ENCODE results near the gene RUNX1. TPM values are rescaled to one million over a fixed set of nuclear protein-coding genes. Genes with fewer than 3 reads are reported as not detected.

RUNX1 gene
- polyA plus RNA-seq, 3 donors = 6.2 to 49.7 (median 8.7) TPM

DNA sequence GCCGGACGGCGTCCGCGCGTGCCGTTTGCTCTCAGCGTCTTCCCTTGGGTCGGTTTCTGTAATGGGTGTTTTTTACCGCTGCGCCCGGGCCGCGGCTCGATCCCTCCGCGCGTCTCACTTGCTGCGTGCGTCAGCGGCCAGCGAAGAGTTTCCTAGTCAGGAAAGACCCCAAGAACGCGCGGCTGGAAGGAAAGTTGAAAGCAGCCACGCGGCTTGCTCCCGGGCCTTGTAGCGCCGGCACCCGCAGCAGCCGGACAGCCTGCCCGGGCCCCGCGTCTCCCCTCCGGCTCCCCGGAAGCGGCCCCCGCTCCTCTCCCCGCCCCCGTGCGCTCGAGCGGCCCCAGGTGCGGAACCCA, 159.8 kb downstream of the RUNX1 start:
- peaks cover 29 to 41% of the 10 kb centered on the region in 2 donors for H3K4me1 ChIP-seq (ENCODE audit: control insufficient read depth in 1 of 2, insufficient read depth in 2 of 2, low read length in 2 of 2)
- peak overlapping the region; percentile 83 to 98 for H3K27ac ChIP-seq (ENCODE audit: low read depth in 1 of 2, low read length in 2 of 2)
- TF ChIP-seq, protein P1, sequence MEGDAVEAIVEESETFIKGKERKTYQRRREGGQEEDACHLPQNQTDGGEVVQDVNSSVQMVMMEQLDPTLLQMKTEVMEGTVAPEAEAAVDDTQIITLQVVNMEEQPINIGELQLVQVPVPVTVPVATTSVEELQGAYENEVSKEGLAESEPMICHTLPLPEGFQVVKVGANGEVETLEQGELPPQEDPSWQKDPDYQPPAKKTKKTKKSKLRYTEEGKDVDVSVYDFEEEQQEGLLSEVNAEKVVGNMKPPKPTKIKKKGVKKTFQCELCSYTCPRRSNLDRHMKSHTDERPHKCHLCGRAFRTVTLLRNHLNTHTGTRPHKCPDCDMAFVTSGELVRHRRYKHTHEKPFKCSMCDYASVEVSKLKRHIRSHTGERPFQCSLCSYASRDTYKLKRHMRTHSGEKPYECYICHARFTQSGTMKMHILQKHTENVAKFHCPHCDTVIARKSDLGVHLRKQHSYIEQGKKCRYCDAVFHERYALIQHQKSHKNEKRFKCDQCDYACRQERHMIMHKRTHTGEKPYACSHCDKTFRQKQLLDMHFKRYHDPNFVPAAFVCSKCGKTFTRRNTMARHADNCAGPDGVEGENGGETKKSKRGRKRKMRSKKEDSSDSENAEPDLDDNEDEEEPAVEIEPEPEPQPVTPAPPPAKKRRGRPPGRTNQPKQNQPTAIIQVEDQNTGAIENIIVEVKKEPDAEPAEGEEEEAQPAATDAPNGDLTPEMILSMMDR (IDR thresholded peaks at IDR 0.05) = no peak
- peak overlapping the region; percentile 87 to 93 (median 91) for H3K27ac Mint-ChIP-seq
- intact Hi-C loops (cut with micrococcal nuclease) = loop anchor here (2.0 to 5.0 kb wide), 5 partner anchors 82 to 1043 kb away; partner anchors contain the start of gene RUNX1 (in 1 of the 2)
- peaks cover 0 to 2% (median 0%) of the 10 kb centered on the region in 7 donors for H3K9me3 Mint-ChIP-seq
- no peaks in the 10 kb centered on the region for H3K27me3 ChIP-seq (ENCODE audit: control insufficient read depth in 2 of 2, insufficient read depth in 2 of 2, low read length in 2 of 2)
- DNase-seq = peak in 1 of 3 donors; percentile 83
- H3K9me3 ChIP-seq (replicated peaks in 1 of 2; ENCODE audit: control insufficient read depth in 1 of 2, insufficient read depth in 1 of 2, low read length in 2 of 2) = no peaks in the 10 kb centered on the region
- peak overlapping the region; percentile 67 for H2AFZ ChIP-seq (ENCODE audit: insufficient read depth, low read depth, low read length, poor library complexity, severe bottlenecking)
- H3K4me3 ChIP-seq (replicated peaks in 1 of 3; ENCODE audit: low read depth in 2 of 3, low read length in 3 of 3) = peak overlapping the region; percentile 73 to 96 (median 87)
- H3K4me2 ChIP-seq (replicated peaks; ENCODE audit: extremely low read depth, low read length, poor library complexity, severe bottlenecking) = peak overlapping the region; percentile 87
- no peaks in the 10 kb centered on the region for H3K36me3 ChIP-seq (replicated peaks in 1 of 2; ENCODE audit: control insufficient read depth in 1 of 2, insufficient read depth in 2 of 2, low read length in 2 of 2)
- peak overlapping the region; percentile 99 for H3K9ac ChIP-seq (ENCODE audit: insufficient read depth, low read length, poor library complexity, severe bottlenecking)
- peak overlapping the region; percentile 90 to 93 for H3K4me3 Mint-ChIP-seq
- peaks cover 0 to 4% of the 10 kb centered on the region in 2 donors for H3K36me3 Mint-ChIP-seq
- WGBS (ENCODE audit: insufficient coverage) = under 1% methylated on average over 45 of the region's 45 CpGs
- H3K79me2 ChIP-seq (ENCODE audit: insufficient read depth, low read length) = peaks cover 89% of the 10 kb centered on the region
- H3K4me1 Mint-ChIP-seq = peaks cover 31% of the 10 kb centered on the region
- peaks cover 30% of the 10 kb centered on the region for H4K20me1 ChIP-seq (ENCODE audit: insufficient read depth, low read length)
- H3K27me3 Mint-ChIP-seq (ENCODE audit: low read depth in 3 of 3) = no peaks in the 10 kb centered on the region

DNA sequence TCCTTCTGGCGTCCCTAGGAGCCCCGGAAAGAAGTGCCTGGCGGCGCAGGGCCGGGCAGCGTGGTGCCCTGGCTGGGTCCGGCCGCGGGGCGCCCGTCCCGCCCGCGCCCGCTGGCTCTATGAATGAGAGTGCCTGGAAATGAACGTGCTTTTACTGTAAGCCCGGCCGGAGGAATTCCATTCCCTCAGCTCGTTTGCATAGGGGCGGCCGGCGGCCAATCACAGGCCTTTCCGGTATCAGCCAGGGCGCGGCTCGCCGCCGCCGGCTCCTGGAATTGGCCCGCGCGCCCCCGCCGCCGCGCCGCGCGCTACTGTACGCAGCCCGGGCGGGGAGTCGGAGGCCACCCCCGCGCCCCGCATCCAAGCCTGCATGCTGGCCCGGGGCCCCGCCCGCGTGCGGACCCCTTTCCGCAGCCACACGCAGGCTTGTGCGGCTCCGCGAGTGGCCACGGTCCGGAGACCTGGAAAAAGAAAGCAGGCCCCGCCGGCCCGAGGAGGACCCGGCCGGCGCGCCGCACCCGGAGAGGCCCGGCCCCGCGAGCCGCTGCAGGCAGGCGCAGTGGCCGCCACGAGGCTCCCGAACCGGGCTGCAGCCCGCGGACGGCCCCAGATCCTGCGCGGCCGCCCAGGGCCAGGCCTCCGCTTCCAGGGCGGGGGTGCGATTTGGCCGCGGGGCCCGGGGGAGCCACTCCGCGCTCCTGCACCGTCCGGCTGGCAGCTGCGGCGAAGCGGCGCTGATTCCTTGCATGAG, 160.4 kb downstream of the RUNX1 start:
- Histone ChIP-seq H3K27ac (ENCODE audit: low read depth in 1 of 2, low read length in 2 of 2) (peak overlapping the region; percentile 91 to 98), H3K4me2 (replicated peaks; ENCODE audit: extremely low read depth, low read length, poor library complexity, severe bottlenecking) (peak overlapping the region; percentile 87), H3K4me3 (replicated peaks in 1 of 3; ENCODE audit: low read depth in 2 of 3, low read length in 3 of 3) (peak overlapping the region; percentile 73 to 96 (median 87)), H4K20me1 (ENCODE audit: insufficient read depth, low read length) (peaks cover 36% of the 10 kb centered on the region), H3K9ac (ENCODE audit: insufficient read depth, low read length, poor library complexity, severe bottlenecking) (peak overlapping the region; percentile 99), H2AFZ (ENCODE audit: insufficient read depth, low read depth, low read length, poor library complexity, severe bottlenecking) (peak overlapping the region; percentile 67), H3K9me3 (replicated peaks in 1 of 2; ENCODE audit: control insufficient read depth in 1 of 2, insufficient read depth in 1 of 2, low read length in 2 of 2) (no peaks in the 10 kb centered on the region), H3K79me2 (ENCODE audit: insufficient read depth, low read length) (peaks cover 89% of the 10 kb centered on the region), H3K27me3 (ENCODE audit: control insufficient read depth in 2 of 2, insufficient read depth in 2 of 2, low read length in 2 of 2) (no peaks in the 10 kb centered on the region), H3K36me3 (replicated peaks in 1 of 2; ENCODE audit: control insufficient read depth in 1 of 2, insufficient read depth in 2 of 2, low read length in 2 of 2) (no peaks in the 10 kb centered on the region), H3K4me1 (ENCODE audit: control insufficient read depth in 1 of 2, insufficient read depth in 2 of 2, low read length in 2 of 2) (peaks cover 34 to 46% of the 10 kb centered on the region in 2 donors)
- H3K9me3 Mint-ChIP-seq = peaks cover 0 to 2% (median 0%) of the 10 kb centered on the region in 7 donors
- TF ChIP-seq, protein P1 (IDR thresholded peaks at IDR 0.05) = no peak
- WGBS (ENCODE audit: insufficient coverage) = under 1% methylated on average over 96 of the region's 96 CpGs
- peaks cover 30% of the 10 kb centered on the region for H3K4me1 Mint-ChIP-seq
- intact Hi-C loops (cut with micrococcal nuclease) = loop anchor here (1.0 to 5.0 kb wide), 6 partner anchors 81 to 1044 kb away; partner anchors contain the start of gene RUNX1 (in 1 of the 2)
- peak overlapping the region; percentile 95 to 98 for H3K4me3 Mint-ChIP-seq
- peak; percentile 87 to 92 (median 90) for DNase-seq
- H3K27ac Mint-ChIP-seq = peak overlapping the region; percentile 96 to 99 (median 99)
- H3K27me3 Mint-ChIP-seq (ENCODE audit: low read depth in 3 of 3) = no peaks in the 10 kb centered on the region
- H3K36me3 Mint-ChIP-seq = peaks cover 0 to 7% of the 10 kb centered on the region in 2 donors
